ENCODE measurements around the gene FAM24B.

GRCh38 chr10:122827302-122827701 lies 52.1 kb downstream of the FAM24B start:
- TF ChIP-seq CTCF (IDR thresholded peaks at IDR 0.05; ENCODE audit: poor library complexity, severe bottlenecking) (no peak), EZH2 (IDR thresholded peaks at IDR 0.05; ENCODE audit: borderline replicate concordance, insufficient read depth, low read length, poor library complexity, severe bottlenecking) (no peak), SMC3 (conservative IDR thresholded peaks at IDR 0.05; ENCODE audit: poor library complexity) (no peak), RAD21 (conservative IDR thresholded peaks at IDR 0.05) (no peak), POLR2AphosphoS5 (IDR thresholded peaks at IDR 0.05) (no peak), REST (IDR thresholded peaks at IDR 0.05; ENCODE audit: borderline replicate concordance) (no peak)

Measured in neural cell (in vitro differentiated cells).